OCI-M1 (cell line): ENCODE results near the gene TAF3.
"Not testable (repeated sequence)": the region's sequence is repeated elsewhere in the genome, so short reads cannot be mapped to it uniquely, and the experiment has no call there.

Experiments
- DNase-seq: peaks from one replicate; lab custom pipeline; 2025; lab: John Stamatoyannopoulos, UW

The TAF3 gene

GRCh38 chr10:7971949-7972348 lies 153.6 kb downstream of the TAF3 start:
- no peak for DNase-seq

GRCh38 chr10:7972367-7972766 lies 154.1 kb downstream of the TAF3 start:
- DNase-seq = no peak

GRCh38 chr10:7980196-7980595 lies 161.9 kb downstream of the TAF3 start:
- DNase-seq = no peak

GRCh38 chr10:7982727-7983126 lies 164.4 kb downstream of the TAF3 start:
- no peak for DNase-seq

GRCh38 chr10:7984325-7984724 lies 166.0 kb downstream of the TAF3 start:
- DNase-seq = no peak

GRCh38 chr10:7984896-7985295 lies 166.6 kb downstream of the TAF3 start:
- DNase-seq = no peak

- DNase-seq = peak; percentile 76
Observed at GRCh38 chr10:7986851-7987250, 168.5 kb downstream of the TAF3 start.

GRCh38 chr10:7988989-7989388 lies 170.7 kb downstream of the TAF3 start:
- DNase-seq = peak; percentile 56

GRCh38 chr10:7998831-7999230 lies 180.5 kb downstream of the TAF3 start:
- DNase-seq = no peak

GRCh38 chr10:8004469-8005000 lies 186.2 kb downstream of the TAF3 start:
- DNase-seq = no peak

GRCh38 chr10:8006274-8006999 lies 188.1 kb downstream of the TAF3 start:
- DNase-seq = no peak

- no peak for DNase-seq
Observed at GRCh38 chr10:8009031-8009430, 190.7 kb downstream of the TAF3 start.

- DNase-seq = no peak
Observed at GRCh38 chr10:8013006-8013405, 194.7 kb downstream of the TAF3 start.

GRCh38 chr10:8013619-8014018 lies 195.3 kb downstream of the TAF3 start:
- no peak for DNase-seq

GRCh38 chr10:8014649-8015048 lies 196.3 kb downstream of the TAF3 start:
- no peak for DNase-seq

GRCh38 chr10:8017277-8017676 lies 199.0 kb downstream of the TAF3 start:
- no peak for DNase-seq

GRCh38 chr10:8023321-8023720 lies 205.0 kb downstream of the TAF3 start:
- DNase-seq = no peak

GRCh38 chr10:8023851-8024250 lies 205.5 kb downstream of the TAF3 start:
- DNase-seq = no peak

- DNase-seq = no peak
Observed at GRCh38 chr10:8026349-8027259, 208.3 kb downstream of the TAF3 start.

- DNase-seq = not testable (repeated sequence)
Observed at GRCh38 chr10:8031211-8031610, 212.9 kb downstream of the TAF3 start.

GRCh38 chr10:8032558-8032957 lies 214.3 kb downstream of the TAF3 start:
- DNase-seq = no peak

GRCh38 chr10:8033812-8034465 lies 215.6 kb downstream of the TAF3 start:
- DNase-seq = no peak
